Right renal cortex interstitium (tissue), 3 donors: ENCODE data around the gene OR51E1. TPM values are rescaled to one million over a fixed set of nuclear protein-coding genes. Genes with fewer than 3 reads are reported as not detected.

Experiments used
- DNase-seq, 3 donors: peaks; one replicate each; pipeline ENCODE4 v3.0.0-alpha.2; 2013; ENCODE audit warnings: low read depth in 3 of 3, low spot score in 2 of 3
- polyA plus RNA-seq, 3 donors: library from polyadenylated mRNA; unstranded; fragments of 120-200 nt; gene quantifications; one replicate each; pipeline ENCODE4 v1.2.1, GENCODE V29; 2013; ENCODE audit not compliant: insufficient read length in 3 of 3

OR51E1 gene
- polyA plus RNA-seq, 3 donors, result 1.4 to 1.8 (median 1.5) TPM

DNA sequence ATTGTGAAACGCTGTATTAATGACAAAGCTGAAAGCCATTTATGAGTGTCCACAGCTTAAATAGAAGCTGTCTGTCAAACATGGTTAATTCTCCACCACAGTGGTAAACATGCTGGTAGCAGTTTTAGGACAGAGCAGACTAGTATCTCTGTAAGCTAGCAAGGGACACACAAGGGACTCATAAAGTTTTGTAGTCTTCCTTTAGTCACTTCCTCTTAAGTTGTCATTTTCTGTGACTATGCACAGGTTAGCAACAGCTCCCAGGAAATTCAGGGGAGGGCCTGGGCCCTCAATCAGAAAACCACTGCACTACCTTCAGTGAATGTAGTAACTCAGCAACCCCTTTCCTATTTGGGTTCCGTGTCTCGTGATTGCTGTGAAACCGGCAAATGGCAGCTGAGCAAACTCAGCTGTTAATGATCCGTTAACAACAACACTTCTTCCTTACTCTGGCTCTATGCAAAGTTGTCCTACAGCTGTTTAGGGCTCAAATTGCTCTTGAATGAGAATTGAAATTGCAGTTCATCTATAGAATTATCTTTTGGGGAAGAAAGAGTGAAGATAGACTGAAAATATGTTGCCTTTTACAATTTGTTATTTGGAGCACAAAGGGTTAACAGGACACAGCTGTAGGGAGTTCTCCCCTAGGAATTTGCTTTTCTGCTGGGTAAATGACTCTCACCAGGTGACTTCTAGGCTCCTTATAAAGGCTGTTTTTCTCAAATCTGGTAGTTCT lies 60.4 kb downstream of the OR51E1 start, which contains the start of gene MMP26:
Gene MMP26 (plus strand): TSS at position 731 of the 736 bp plus-strand sequence.
- peak in 2 of 3 donors; percentile 52 to 53 for DNase-seq

DNA sequence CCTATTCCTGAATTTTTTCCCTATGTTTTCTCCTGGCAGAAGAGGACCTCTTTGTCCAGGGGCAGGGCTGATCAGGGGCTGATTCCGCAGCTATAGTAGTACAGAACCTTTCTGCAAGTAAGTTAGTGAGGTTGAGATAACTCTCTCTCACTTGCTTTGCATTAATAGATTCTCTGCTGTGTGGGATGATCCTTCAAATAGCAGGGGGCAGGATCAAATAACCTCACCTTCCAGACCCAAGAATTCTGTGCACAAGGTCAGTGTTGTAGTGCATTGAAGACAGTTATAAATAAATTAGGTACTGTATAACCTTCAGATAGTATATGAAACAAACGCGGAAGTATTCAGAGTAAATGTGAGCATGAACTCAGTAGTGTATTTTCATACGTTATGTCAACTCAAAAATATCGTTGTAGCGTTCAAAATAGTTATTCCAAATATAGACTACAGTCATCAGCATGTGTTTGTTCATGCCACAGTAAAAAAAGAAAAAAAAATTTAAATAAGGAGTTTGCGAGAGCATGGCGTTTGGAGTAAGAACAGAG lies 61.1 kb downstream of the OR51E1 start:
- DNase-seq, result no peak

Other genes starting within 250 kb of the OR51E1 start
- not detected for gene OR52K2, start 194.7 kb upstream of the OR51E1 start, polyA plus RNA-seq
- gene OR52K1, start 161.3 kb upstream of the OR51E1 start, polyA plus RNA-seq, result under 1 TPM; 0.06 to 0.10 (median 0.07) TPM
- not detected for gene OR52M1, start 98.8 kb upstream of the OR51E1 start, polyA plus RNA-seq
- under 1 TPM in 1 of 3 donors, not detected in 2; 0.03 TPM for gene OR52I2, start 62.2 kb upstream of the OR51E1 start, polyA plus RNA-seq
- under 1 TPM in 1 of 3 donors, not detected in 2; 0.12 TPM for gene OR52I1, start 49.9 kb upstream of the OR51E1 start, polyA plus RNA-seq
- 10 to 100 TPM; 20.2 to 22.4 (median 20.3) TPM for gene TRIM68, start 35.8 kb upstream of the OR51E1 start, polyA plus RNA-seq
- not detected for gene OR51D1, start 6.5 kb upstream of the OR51E1 start, polyA plus RNA-seq
- gene OR51E2, start 53.9 kb downstream of the OR51E1 start, polyA plus RNA-seq, result under 1 TPM; 0.52 to 0.64 (median 0.53) TPM
- gene MMP26, start 60.8 kb downstream of the OR51E1 start, polyA plus RNA-seq, result under 1 TPM; 0.31 to 0.50 (median 0.39) TPM
- gene OR51F1, start 126.0 kb downstream of the OR51E1 start, polyA plus RNA-seq, result not detected
- gene OR52R1, start 160.4 kb downstream of the OR51E1 start, polyA plus RNA-seq, result not detected
- not detected for gene OR51F2, start 177.3 kb downstream of the OR51E1 start, polyA plus RNA-seq
- not detected for gene OR51S1, start 205.2 kb downstream of the OR51E1 start, polyA plus RNA-seq
- gene OR51T1, start 237.9 kb downstream of the OR51E1 start, polyA plus RNA-seq, result not detected